Stimulated activated CD8-positive, alpha-beta memory T cell treated with anti-CD3 and anti-CD28 coated beads, Interleukin-15, amount 100 ng/mL, for 48 hours (primary cell): ENCODE results near the gene ZNF564.
"Not testable (repeated sequence)": the region's sequence is repeated elsewhere in the genome, so short reads cannot be mapped to it uniquely, and the experiment has no call there.

ENCODE experiments used
- DNase-seq, 2 donors: peaks; one replicate each; pipeline ENCODE4 v3.0.0-alpha.2; 2020; ENCODE audit warnings: low read depth in 2 of 2

Gene ZNF564

DNA sequence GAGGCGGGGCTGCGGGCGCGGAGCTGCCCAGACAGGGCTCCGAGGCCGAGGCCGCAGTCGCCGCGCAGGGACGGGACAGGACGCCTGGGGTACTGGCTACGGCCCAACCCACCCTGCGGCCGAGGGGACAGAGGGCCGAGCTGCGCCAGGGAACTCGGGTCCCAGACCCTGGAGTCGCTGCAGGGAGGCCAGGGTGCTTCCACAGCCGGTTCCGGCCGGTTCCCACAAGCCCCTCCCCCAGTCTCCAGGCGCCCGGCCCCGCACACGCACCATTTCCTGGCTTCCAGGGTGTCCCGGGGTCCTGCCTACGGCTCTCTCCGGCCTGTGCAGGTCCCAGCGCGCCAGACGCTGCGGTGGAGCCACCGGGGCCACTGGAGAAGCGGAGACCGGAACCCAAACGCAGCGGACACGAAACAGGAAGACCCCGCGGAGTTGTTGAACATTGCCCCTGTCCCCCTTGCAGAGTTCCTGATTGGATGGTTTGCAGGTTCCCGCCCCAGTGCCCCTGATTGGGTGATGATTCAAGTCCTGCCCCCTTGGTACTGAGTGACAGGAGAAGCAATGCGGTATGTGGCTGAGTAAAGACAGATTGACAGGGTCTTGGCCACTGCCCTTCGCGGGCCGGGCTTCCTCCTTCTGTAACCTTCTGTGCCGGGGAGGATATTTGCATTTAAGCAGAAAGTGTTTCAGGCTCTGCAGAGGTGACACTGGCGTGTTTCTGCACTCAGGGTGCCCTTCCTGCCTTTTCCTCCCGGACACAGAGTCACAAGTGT lies at the start of gene ZNF564:
Gene ZNF564 (minus strand): TSS at position 423 of the 773 bp plus-strand sequence. CDS start 150 bp downstream, at position 273.
- peak; percentile 88 to 89 for DNase-seq

GRCh38 chr19:12597594-12597993 lies 46.3 kb upstream of the ZNF564 start:
- DNase-seq: no peak

GRCh38 chr19:12596927-12597548 lies 45.8 kb upstream of the ZNF564 start:
- DNase-seq: no peak

- DNase-seq: no peak
These were observed 45.2 kb upstream of the ZNF564 start for GRCh38 chr19:12596485-12596884.

GRCh38 chr19:12581100-12581499 lies 29.8 kb upstream of the ZNF564 start:
- DNase-seq: no peak

DNA sequence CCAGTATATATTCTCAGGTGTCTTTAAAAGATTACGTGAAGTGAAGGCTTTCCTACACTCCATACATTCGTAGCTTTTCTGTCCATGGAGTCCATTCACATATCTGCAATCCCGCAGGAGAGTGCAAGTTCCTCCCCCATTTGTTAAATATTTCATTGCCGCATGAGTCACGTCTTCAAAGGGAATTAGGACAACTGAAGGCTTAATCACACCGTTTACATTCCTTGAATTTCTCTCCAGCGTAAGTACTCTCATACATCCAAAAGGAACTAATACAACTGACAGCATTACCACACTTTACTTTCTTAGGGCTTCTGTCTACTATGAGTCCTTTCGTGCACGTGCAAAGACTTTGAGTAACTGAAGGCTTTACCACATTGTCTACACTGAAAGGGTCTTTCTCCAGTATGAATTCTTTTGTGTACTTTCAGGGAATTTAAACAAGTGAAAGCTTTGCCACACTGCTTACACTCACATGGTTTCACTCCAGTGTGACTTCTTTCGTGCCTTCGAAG lies 29.0 kb upstream of the ZNF564 start:
- DNase-seq: no peak

DNA sequence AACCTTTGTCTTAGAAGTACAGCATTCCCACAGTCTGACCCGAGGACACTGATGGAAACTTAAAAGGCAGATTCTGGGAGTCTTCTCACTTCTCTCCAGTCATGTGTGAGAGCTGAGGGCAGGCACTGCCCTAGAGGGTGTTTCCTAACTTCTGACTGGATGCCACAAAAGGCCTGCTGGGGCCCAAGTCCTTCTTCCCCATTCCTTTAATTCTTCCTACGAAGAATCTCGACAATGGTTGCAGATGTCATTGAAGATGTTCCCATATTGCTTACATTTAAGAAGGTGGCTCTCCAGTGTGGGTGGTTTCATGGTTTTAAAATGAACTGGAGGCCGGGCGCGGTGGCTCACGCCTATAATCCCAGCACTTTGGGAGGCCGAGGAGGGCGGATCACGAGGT lies 27.4 kb upstream of the ZNF564 start:
- DNase-seq: no peak

GRCh38 chr19:12574036-12574435 lies 22.8 kb upstream of the ZNF564 start:
- DNase-seq: no peak

DNA sequence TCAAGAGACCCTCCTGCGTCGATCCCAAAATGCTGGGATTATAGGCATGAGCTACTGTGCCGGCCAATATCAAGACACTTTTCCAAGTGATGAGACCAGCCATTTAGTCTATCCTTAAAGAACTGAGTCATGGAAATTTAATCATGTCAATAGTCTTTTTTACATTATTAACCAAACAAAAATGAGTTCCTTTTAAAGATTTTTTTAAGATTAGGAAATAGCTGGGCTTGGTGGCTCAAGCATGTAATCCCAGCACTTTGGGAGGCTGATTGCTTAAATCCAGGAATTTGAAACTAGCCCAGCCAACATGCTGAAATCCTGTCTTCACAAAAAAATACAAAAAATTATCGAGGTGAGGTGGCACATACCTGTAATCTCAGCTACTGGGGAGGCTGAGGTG lies 16.7 kb upstream of the ZNF564 start:
- DNase-seq: no peak

DNA sequence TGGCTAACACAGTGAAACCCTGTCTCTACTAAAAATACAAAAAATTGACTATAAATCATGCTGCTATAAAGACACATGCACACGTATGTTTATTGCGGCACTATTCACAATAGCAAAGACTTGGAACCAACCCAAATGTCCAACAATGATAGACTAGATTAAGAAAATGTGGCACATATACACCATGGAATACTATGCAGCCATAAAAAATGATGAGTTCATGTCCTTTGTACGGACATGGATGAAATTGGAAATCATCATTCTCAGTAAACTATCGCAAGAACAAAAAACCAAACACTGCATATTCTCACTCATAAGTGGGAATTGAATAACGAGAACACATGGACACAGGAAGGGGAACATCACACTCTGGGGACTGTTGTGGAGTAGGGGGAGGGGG lies 15.1 kb upstream of the ZNF564 start:
- DNase-seq: not testable (repeated sequence)

DNA sequence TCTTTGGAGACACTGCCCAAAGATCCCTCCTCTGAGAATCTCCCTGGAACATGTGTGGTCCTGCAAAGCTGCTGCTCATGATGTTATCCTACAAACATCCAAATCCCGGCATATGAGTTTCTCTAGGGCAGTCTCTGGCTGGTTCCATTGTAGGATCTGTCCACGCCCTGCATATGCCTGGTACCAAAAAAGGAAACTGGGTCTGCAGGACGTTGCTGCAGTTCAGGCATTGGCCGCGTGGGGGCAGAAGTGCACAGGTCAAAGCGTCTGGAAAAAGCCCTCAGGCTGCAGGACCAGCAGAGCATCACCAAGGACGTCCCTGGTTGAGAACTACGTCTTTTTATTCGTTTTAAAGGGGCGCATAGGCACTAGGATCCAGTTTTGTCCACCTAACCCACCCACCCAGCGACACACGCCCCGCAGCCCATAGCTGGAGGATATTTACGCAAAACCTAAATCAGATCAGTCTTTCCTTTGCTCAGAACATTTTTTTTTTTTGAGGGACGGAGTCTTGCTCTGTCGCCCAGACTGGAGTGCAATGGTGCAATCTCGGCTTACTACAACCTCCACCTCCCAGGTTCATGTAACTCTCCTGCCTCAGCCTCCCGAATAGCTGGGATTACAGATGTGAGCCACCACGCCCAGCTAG lies 12.9 kb upstream of the ZNF564 start:
- DNase-seq: peak; percentile 78 to 79

DNA sequence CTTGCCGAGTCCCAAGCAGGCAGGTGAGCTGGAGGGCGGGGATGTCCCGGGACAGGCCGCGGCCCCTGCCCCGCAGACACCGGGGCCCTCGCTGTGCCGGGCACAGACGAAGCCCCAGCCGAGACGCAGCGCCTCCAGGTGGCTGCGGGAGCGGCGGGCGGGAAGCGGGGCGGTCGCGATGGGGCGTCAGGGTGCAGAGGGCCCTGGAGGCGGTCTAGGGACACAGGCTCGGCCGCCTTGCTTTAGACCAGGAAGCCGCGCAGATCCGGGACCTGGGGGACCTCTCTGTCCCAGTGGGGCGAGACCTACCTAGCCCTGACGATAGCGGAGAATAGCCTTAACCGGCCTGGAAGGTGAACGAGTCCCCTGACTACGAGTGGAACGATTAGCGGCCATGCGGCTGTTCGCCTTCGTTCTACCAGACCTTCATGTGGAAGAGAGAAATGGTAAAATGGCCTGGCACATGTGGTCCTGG lies 4.2 kb upstream of the ZNF564 start:
- no peak for DNase-seq

- DNase-seq: no peak
These were observed 4.4 kb downstream of the ZNF564 start for GRCh38 chr19:12546903-12547302.

DNA sequence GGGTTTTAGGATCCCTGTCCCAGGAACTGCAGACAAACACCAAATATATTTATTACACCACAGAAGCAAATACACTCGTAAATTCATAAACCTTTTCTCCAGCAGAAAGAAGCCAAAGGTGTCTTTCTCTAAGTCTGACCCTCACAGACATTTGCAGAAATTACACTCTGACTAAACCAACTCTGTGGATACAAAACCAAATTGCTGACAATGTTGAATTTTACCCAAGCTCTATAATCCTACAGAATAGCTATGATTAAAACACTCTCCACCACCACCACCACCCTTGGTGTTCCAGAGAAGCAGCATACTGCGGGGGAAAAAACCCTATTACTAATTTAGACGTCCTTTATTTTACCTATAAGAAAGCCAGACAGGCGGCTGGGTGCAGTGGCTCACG lies 5.2 kb downstream of the ZNF564 start:
- no peak for DNase-seq

DNA sequence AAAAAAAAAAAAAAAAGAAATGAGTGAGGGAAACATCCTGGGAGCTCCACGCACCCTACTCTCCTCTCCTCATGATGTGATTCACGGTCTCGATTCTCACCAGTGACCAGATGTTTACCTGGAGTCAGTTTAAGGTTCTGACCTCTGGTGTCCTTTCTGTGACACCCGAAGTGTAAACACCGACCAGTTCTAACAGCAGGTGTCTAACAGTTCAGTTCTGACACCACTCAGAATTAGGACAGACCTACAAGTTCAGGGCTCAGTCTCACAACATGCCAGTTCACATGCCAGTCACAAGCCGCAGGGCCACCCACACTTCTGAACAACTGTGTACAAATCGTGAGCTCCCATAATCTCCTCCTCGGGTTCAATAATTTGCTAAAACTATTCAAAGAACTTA lies 6.0 kb downstream of the ZNF564 start:
- DNase-seq: no peak

DNA sequence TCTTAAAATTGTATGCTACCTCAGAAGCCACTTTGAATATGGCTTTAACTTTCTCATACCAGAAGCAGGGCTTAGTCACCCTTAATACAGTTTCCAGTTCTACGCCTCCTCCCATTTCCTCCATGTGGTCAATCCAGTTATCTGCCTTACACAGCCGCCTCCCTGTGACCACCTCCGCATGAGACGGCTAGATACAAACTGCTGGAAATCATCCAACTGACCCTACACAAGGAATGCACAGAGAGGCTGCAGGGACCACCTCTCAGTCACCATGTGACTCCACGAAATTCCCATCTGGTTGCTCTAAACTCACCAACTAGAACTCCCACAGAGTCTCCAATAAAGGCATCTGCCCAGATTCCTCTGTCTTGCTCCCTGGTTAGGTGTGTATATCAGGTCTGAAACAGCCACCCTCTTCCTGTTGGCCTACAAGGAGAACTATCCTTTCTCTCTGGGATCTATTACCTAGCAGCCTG lies 6.8 kb downstream of the ZNF564 start:
- no peak for DNase-seq

DNA sequence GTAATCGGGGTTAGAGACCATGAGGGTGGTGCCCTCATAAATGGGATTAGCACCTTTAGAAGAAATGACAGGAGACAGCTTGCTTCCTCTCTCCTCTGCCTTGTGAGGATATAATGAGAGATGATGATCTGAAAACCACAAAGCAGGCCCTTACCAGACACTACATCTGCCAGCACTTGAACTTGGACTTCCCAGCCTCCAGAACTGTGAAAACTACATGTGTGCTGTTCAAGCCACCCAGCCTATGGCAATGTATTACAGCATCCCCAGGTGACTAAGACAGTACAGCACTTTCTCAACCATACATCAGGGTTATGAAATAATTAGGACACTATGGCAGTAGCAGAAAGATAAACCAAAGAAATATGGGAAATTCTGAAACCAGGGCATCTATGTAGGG lies 7.4 kb downstream of the ZNF564 start:
- no peak for DNase-seq

DNA sequence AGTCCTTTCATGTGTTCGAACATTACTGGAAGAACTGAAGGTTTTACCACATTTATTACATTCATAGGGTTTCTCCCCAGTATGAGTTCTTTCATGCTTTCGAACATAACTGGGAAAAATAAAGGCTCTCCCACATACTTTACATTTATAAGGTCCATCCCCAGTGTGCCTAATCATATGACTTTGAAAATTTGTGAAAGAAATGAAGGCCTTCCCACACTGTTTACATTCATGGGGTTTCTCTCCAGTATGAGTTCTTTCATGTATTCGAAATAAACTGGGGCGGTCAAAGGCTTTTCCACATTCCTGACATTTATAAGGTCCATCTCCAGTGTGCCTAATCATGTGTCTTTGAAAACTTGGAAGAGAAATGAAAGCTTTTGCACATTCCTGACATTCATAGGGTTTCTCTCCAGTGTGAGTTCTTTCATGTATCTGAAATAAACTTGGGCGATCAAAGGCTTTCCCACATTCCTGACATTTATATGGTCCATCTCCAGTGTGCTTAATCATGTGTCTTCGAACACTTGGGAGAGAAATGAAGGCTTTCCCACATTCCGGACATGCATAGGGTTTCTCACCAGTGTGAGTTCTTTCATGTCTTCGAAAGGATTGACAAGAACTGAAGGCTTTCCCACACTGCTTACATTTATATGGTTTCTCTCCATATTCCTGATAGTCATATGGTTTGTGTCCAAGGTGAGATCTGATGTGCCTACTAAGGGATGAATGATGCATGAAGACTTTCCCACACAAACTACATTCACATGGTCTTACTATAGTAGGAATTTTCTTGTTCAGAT lies 24.0 kb downstream of the ZNF564 start:
- no peak for DNase-seq

GRCh38 chr19:12526542-12526941 lies 24.7 kb downstream of the ZNF564 start:
- DNase-seq: no peak

DNA sequence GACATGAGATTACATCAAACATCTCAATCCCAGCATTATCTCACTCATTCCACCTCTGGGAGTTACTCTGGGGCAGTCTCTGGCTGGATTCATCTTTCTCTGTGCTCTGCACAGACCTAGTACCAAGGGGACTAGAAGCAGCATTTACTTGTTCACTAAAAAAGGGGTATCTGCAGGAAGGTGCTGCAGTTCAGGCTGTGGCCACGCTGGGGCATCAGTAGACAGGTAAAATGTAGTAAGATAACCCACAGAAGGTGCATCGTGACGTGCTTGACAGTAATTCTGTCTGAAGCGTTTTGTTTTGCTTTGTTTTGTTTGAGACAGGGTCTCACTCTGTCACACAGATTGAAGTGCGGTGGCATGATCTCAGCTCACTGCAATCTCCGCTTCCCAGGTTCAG lies 29.3 kb downstream of the ZNF564 start:
- DNase-seq: no peak

DNA sequence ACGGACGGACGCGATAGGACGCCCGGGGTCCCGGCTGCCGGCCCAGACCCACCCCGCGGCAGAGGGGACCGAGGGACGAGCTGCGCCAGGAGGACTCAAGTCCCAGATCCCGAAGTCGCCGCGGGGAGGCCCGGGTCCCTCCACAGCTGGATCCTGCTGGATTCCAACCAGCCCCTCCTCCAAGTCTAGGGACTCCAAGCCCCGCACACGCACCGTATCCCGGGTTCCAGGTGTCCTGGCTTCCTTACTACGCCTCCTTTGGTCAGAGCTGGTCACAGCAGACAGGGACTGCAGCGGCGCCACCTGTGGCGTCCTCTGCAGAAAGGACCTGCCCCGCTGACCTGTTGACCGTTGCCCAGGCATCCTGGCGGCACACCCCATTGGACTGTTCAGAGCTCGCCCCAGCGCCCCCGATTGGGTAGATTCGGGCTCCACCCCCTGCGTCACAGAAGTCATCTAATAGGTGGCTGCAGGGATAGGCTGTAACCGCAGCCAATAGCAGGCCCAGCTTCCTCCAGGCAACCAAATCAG lies 37.7 kb downstream of the ZNF564 start:
- DNase-seq: no peak
